NOMO-1 (cell line): ENCODE measurements around the gene S100A13.

ENCODE experiments used
- DNase-seq, 2 experiments: peaks; one replicate each; lab custom pipeline; 2025; ENCODE audit not compliant: unreplicated experiment in 2 of 2; lab: John Stamatoyannopoulos, UW

The S100A13 gene

DNA sequence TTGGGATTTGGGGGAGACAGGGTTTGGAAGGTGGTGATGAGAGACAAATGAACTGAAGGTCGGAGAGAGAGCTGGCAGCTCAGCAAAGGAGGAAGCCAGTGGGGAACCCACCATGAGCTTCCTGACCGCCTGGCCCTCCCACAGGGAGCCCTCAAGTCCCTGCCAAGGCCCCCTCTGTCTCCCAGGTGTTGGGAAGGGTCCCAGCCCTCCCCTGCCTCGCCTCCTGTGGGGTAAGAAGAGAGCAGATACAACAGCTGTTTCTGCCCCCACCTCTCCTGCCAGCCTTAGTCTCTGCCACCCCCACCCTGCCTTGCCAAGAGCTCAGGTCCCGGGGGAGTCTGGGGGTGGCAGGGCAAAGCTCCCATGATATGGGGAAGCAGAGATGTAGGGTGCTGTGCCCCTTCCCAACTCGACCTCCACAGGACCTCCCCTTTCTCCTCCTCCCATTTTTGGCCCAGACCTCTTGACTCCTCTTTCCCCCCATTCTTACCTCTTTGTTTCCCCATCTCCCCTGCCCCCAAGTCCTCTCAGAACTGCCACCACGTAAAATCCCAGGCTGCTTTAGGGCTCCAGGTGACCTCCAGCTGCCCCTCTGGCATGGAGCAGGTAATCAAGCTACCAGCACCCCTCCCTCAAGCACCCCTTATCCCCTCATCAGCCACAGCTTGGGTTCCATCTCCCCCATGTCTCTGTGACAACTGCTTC, 1.5 kb upstream of the S100A13 start:
- no peak for DNase-seq

DNA sequence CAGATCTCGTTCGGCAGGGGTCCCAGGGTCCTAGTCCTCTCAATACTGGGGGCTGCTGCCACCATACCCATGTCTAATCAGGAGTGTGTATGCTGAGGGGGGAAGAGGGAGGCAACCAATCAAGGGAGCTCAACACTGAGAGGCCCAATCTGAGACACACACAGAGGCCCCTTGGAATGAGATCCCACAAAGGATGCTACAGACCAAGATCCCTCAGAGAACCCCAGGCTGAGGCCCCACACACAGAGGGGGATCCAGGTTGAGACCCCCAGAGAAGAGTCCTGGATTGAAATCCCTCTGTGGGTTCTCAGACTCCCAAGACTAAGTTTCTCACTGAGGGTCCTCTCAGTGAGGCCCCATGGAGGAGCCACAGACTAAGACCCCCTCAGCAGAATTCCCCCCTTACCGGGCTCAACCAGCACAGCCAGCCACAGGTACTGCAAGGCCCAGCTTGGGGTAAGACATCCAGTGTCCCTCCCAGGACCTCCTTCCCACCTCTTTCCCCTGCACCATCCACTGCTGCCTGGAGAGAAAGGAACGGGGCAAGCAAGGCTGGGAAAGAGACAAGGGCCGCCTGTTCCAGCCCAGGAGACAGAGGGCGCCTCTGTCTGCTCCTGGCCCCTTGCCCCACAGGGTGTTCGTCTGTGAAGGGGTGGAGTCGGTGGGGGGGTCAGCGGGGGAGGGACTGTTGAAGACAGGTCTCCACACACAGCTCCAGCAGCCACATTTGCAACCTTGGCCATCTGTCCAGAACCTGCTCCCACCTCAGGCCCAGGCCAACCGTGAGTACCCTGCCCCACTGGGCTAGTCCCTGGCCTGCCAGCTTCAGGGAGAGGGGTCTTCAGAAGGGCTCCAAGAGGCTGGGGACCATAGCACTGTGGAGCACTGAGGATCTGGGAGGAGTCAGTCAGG, 666 bp upstream of the S100A13 start, which contains the start of gene S100A1:
Gene S100A1 (plus strand): TSS at position 720 of the 912 bp plus-strand sequence. CDS start 2,088 bp downstream, outside the sequence.
- no peak for DNase-seq

DNA sequence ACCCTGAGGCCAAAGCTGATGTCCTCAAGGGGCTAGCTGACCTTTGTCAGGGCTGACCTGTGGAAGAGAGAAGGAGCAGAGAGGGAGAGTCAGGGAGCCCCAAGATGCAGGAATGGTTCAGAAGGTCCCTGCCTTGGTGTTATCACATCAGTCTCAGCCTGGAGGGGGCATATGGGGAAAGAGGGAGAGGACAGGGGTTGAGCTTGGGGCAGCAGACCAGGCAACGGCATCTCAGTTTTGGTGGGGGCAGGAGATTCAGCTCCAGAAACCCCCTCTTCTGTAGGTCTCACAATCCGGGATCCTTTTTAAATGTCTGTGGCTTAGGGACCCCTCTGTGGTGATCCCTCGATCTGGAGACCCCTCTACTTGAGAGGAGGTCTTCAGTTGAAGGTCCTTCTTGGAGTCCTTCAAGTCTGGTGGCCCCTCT, 815 bp downstream of the S100A13 start:
- DNase-seq = no peak

DNA sequence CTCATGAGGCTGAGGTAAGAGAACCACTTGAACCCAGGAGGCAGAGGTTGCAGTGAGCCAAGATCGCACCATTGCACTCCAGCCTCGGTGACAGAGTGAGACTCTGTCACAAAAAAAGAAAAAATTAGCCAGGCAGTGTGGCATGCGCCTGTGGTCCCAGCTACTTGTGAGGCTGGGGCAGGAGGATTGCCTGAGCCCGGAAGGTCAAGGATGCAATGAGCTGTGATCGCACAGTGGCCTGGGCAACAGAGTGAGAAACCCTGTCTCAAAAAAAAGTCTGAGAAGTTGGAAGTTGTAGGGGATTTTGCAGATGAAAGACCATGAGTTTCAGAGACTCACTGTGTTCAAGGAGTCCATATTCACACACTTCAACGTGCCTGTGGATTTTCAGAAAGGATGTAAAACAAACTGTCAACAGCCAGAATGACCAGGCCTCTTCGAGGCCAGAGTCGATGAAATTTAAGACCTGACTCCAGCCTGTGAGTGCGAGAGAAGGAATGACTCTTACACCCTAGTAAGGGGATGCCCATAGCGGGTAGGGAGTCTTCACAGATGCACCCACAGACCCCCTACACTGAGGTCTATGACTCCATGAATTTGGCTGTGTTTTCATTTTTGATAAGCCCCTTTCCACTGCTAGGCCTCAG, 2.2 kb downstream of the S100A13 start:
- DNase-seq = no peak

DNA sequence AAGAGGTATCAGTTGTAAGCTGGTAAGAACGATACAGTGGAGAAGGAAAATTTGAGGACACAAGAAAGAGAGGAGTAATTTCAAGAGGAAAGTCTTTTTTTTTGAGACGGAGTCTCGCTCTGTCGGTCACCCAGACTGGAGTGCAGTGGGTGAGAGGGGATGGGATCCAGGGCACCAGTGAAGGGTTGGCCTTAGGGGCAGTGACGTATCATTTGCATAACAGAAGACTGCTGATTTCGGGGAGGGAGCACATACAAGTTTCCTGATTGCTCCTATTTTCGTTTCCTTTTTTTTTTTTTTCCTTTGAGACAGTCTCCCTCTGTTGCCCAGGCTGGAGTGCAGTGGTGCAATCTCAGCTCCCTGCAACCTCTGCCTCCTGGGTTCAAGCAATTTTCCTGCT, 4.2 kb downstream of the S100A13 start:
- peak; percentile 27 to 43 for DNase-seq

DNA sequence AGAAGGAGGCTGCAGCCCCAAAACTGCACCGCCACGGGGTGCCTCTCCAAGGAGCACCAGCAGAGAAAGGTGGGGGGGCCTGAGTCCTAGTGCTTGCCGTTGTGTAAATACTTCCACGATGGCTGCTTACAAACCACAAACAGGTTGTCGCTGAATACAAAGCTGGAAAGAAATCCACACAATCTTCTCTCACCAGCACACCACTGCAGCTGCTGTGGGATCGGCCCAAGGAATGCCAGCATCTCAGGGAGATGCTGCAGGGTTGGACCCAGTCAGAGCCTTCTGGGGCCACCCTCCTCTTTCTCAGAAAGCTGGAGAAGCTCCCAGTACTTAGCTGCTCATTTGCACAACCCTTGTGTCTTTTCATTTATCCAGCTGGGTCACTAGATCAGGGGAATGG, 8.1 kb downstream of the S100A13 start:
- no peak for DNase-seq

DNA sequence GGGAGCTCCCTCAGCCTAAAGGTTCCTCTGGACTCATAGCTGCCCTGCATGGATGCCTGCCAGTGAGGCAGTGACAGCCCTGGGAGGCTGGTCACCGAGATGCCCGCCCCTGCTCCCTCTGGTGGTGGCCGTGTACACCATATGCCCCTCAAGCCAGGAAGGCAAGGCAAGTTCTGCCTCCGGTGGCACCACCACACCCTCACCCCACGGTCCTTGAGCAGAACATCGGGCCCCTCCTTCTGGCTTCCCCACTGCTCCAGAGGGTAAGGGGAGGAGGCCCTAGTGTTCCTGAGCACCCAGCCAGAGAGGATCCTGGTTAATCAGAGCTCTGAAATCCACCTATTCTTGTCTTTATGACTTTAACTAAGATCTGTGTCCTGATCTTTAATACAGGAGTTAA, 9.6 kb downstream of the S100A13 start:
- DNase-seq = no peak

DNA sequence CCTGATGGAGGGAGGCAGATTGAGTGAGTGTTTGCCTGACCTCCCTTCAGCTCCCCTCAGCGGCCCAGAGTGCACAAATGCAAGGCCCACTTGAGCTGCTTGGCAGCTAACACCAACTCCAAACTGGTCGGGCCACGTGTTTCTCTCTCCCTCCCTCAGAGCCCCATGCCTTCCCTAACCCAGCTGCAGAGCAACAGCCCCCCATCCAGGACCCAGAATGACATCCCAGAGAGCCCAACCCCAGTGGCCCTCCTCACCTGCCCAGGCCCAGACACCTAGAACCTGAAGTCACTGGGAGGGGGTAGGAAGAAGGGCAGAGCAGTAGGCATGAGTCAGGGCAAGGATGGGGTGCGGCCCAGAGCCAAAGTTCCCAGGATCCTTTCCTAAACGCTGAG, 10.4 kb downstream of the S100A13 start:
- DNase-seq = no peak

DNA sequence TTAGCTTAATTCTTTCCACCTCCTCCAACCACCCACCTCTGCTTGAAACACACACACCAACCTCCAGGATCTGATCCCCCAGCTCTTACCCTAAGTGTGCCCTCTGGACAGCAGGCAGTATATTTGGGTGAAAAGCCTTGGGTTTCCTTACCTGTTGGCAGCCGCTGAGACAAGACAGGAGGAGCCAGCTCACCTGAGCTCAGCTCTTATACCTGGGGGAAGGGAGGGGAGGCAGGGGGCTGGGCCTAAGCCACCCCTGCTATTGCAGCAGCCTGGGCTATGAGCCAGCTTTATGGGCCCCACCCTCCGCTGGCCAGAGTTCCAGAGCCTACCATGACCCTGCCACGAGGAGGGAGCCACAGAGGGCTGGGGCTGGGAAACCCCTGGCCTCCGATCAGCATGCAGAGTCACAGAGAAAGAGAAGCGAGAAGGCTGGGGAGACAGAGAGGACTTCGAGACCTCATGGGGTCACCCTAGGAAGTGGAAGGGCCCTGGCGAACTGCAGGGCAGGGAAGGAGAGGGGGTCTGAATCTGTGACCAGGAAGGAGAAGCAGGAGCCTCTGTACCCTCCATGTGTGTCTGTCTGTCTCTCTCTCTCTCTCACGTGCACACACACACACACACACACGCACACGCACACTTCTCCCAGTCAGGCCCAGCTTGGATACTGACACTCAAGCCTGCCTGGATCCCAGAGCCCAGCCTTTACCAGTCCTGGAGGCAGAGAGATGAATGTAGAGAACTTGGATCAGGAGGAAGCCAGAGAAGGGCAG, 11.0 kb downstream of the S100A13 start, which contains the start of gene S100A14:
Gene S100A14 (minus strand): TSS at position 182 of the 773 bp plus-strand sequence. CDS start 467 bp downstream, outside the sequence.
- DNase-seq = no peak

DNA sequence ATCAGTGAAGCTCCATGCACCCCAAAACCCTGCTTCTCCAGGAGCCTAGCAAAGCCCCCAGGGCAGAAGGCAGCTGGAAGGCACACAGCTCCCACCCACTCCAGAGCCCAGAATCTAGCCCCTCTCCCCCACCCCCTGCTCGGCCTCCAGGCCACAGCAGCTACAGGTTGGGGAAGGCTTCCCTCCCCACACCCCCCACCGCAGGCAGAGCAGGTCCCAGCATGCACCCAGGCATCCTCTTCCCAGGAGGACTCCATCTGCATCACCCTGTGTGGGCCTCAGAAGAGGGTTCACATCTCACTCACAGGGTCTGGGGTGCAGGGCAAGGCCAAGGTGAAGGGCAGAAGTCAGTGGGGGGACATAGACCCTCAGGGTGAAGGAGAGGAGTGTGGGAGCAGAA, 11.9 kb downstream of the S100A13 start:
- DNase-seq = no peak

DNA sequence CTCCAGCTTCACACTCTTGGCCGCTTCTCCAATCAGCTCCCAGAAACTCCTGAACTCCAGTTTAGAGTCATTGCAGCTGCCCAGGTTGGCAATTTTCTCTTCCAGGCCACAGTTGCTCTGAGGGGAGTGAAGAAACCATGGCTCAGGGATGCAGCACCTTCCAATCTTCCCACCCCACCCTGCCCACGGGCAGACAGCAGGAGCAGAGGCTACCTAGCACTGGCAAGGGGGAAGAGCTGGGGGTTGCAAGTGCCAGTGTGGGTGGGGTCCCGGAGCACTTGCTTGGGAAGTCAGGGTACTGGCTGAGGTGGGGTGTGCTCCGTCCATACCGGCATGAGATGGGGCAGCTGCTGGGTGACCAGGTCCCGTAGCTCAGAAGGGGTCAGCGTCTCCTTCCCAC, 12.4 kb downstream of the S100A13 start:
- DNase-seq = no peak

DNA sequence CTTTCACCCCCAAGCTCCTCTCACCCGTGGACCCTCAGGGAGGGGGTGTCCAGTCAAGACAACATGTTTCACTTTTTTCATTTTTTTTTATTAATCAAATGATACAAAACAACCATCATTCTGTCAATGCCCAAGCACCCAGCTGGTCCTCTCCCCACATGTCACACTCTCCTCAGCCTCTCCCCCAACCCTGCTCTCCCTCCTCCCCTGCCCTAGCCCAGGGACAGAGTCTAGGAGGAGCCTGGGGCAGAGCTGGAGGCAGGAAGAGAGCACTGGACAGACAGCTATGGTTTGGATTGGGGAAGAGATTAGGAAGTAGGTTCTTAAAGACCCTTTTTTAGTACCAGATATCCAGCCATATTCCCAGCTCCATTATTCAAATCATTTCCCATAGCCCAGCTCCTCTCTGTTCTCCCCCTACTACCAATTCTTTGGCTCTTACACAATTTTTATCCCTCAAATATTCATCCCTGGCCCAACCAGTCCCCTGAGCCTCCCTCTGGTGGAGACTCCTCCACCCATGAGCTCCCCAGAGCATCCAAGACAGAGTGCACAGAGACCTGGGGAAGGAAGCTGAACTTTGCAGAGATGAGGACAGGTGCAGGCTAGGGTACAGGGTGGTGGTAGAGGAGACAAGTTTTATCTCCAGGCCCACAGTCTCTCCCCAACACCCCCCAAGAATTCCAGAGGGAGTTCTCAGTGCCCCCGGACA, 13.0 kb downstream of the S100A13 start:
- no peak for DNase-seq

DNA sequence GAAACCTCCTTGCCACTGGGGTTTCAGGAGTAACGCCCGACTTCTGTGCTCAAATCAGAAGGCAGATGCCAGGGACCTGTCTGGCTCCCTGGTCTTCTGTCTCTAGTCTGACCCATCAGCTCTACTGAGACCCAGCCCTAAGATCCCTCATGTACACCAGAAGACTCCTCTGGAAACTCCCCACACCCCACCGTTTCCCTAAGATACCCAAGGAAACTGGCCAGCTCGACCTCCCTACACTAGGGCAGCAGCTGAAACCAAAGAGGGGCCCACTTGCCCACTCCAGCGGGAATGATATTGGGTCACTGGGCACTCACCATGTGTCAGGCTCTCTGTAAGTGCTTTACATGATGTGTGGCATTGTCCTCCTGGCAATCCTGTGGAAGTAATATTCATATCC, 13.9 kb downstream of the S100A13 start:
- DNase-seq = no peak

DNA sequence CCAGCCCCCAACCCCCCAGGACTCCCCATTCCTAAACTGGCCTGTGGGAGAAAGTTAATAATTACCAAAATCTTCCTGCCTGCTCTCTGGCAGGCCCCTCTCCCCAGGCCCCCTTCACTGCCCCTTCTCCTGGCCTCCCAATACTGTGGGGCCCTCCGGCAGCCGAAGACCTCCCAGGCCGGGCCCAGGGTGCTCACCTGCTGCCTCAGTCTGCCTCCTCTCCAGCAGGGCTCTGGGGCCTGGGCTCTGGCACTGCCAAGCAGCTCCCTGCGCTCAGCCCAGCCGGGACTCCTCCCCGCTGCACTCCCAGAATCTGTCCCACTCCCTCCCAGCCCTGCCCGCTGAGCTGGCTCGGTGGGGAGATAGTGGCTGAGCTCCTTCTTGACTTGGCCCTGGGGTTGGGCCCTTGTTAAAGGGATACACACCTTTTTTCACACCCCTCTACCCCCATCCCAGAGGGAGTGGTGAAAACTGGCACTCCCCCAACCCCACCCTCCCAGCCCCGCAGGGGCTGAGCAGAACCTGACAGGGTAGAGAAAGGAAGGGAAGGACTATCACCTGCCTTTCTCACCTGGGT, 14.5 kb downstream of the S100A13 start, which contains the start of gene S100A16:
Gene S100A16 (minus strand): TSS at position 383 of the 577 bp plus-strand sequence. CDS start 4,986 bp downstream, outside the sequence.
- no peak for DNase-seq

DNA sequence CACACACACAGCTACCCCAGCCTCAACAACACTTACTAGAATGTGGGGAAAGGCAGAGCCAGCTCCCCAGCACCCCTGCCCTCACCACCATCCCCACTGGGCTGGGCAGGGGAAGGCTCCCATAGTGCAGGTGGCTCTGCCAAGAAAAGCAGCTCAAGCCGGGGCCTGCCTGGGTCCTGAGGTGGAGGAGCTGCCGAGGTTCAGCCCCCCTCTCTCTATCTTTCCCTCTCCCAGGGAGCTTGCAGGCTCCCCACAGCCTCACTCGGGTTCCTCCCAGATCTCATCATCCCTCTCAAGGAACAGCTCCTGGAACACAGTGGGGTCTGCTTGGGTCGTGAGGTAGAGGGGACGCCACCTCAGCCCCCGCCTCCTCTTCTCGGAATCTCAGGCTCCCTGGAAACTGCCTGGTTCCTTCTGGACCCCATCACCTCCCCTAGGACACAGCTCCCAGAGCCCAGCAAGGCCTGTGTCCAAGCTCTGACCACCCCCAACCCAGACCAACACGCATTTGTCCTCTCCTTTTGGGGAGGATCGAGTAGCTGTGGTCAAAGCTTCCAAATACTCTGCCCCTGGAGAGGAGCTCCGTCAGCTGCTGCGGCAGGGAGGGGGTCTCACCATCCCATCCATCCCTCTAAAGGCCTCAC, 15.1 kb downstream of the S100A13 start:
- DNase-seq = no peak

DNA sequence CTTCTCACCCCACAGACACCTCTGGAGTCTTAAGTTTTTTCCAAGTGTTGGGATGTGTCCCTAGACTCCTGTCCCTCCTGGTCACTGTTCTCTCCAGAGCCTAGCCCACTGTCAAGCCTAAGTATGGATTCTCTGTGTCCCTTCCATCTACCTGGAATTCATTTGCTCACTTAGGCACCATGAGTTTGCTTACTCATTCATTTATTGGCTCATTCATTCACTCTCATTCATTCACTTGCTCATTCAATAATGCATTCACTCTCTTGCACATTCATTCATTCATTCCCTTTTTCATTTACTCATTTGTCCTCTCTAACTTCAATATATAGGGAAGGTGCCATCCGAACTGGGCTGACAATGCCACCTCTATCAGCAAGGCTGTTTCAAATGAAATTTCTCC, 15.9 kb downstream of the S100A13 start:
- no peak for DNase-seq

DNA sequence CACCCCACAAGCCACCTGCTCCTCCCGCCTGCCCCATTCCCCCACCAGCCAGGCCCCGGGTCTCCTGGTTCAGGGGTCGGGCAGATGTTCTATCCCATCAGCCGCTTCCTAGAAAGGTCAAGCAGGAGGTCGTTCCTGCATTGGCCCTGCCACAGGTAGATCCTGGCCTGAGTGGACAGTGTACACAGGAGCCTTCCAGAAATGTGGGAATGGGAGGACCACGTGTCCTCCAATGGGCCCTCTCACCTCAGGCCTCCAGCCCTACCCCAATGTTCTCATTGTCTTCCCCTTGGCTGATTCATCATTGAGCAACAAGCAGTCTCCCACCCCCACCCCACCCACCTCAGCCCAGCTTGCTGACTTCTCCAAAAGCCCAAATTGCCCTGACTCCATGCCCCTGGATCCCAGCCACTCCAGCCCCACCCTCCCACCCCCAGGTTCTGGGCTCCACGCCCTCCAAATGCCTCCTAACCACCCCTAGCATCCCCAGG, 16.4 kb downstream of the S100A13 start:
- DNase-seq = peak in 1 of 2 experiments; percentile 19

DNA sequence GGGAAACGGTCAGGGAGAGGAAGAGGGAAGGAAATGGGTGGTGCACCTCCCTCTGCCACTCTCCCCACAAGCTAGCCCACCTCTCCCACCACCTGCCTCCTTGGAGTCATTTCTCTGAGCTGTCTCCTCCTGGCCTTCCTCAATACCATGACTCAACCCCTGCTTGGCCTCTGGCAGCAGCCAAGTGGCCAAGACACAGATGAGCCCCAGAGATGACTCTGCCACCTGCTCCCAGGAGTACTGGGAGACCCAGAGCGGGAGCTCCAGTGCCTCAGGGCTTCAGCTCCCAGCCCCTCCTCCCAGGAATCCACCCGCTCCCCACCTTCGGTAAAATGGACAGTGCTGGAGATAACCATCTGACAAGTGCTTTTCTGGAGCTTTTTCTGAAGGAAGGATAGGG, 17.0 kb downstream of the S100A13 start:
- no peak for DNase-seq

DNA sequence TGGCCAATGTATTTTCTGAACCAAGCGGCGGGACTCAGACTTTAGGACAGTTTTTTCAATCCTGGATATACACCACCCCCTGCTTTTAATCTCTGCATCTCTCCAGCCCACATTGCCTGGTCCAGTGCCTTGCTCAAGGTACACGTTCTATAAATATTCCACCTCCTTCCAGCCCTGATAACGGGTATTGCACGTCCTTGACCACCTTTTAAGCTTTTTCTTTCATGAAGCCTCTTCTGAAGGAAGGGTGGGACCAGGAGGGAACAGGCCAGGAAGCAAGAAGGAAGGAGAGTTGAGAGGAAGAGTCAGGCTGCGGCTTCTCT, 17.8 kb downstream of the S100A13 start:
- DNase-seq = no peak
